Keratinocyte (primary cell): Measurements from ENCODE around the gene DAB1.

Experiments used
- EZH2 ChIP-seq: IDR thresholded peaks from one replicate; pipeline ENCODE4 v1.6.1; 2012; ENCODE audit warnings: inconsistent platforms, mild to moderate bottlenecking, low read length, moderate library complexity
- TF ChIP-seq, protein P1 (sequence below), 3 experiments: IDR thresholded peaks in 1 of 3; conservative IDR thresholded peaks in 1 of 3; optimal IDR thresholded peaks in 1 of 3; 2 replicates in 2 of 3; 3 replicates in 1 of 3; pipeline versions ENCODE3 to v1.5.1; 2011; ENCODE audit warnings: low read length in 3 of 3, mild to moderate bottlenecking in 3 of 3, moderate library complexity in 2 of 3, control low read depth in 1 of 3, inconsistent platforms in 1 of 3; ENCODE audit not compliant: insufficient read depth in 2 of 3; ENCODE audit errors: extremely low read depth in 1 of 3

DNA sequence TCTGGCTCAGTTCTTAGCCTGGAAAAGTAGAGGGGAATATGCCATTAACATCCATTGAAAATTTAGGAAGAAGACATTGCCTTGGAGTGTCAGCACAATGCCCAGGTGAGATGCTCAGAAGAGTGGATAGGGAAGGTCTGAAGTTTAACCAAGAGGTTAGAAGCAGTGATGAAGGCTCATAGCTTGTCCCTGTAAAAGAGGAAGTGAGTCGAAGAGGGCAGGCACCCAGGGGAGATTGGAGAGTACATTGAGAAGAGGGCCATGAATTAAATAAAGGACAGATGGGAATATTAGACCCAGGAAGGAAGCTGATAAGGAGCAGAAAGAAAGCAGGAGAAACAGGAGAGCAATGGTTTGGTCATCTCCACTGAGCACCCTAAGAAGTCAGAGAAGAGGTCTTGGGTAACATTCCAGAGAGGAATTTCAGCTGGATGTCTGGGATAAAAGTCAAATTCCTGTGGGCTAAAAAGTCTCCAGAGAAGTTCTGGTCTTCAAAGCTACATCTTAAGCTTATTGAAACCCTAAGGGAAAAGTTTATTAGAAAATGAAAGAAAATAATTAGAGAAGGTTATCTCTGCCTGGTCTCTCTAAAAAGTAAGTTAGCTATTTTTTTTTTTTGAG lies 475.3 kb downstream of the DAB1 start:
- TF ChIP-seq, protein P1, sequence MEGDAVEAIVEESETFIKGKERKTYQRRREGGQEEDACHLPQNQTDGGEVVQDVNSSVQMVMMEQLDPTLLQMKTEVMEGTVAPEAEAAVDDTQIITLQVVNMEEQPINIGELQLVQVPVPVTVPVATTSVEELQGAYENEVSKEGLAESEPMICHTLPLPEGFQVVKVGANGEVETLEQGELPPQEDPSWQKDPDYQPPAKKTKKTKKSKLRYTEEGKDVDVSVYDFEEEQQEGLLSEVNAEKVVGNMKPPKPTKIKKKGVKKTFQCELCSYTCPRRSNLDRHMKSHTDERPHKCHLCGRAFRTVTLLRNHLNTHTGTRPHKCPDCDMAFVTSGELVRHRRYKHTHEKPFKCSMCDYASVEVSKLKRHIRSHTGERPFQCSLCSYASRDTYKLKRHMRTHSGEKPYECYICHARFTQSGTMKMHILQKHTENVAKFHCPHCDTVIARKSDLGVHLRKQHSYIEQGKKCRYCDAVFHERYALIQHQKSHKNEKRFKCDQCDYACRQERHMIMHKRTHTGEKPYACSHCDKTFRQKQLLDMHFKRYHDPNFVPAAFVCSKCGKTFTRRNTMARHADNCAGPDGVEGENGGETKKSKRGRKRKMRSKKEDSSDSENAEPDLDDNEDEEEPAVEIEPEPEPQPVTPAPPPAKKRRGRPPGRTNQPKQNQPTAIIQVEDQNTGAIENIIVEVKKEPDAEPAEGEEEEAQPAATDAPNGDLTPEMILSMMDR (optimal IDR thresholded peaks at IDR 0.05 in 1 of 3, IDR thresholded peaks at IDR 0.05 in 1 of 3, conservative IDR thresholded peaks at IDR 0.05 in 1 of 3; ENCODE audit: extremely low read depth in 1 of 3, insufficient read depth in 2 of 3, low read length in 3 of 3) = no peak
- no peak for TF ChIP-seq EZH2
